Erythroblast (primary cell): ENCODE results near the gene RAB4B.

Experiments used
- GATA1 ChIP-seq: IDR thresholded peaks from 2 replicates; pipeline ENCODE4 v1.6.1; 2011; ENCODE audit warnings: low read depth, mild to moderate bottlenecking, control low read depth, low read length, moderate library complexity
- POLR2A ChIP-seq: IDR thresholded peaks from 2 replicates; pipeline ENCODE4 v1.6.1; 2011; ENCODE audit warnings: mild to moderate bottlenecking, low read length

GRCh38 chr19:40797963-40798682, 20.1 kb downstream of the RAB4B start:
- TF ChIP-seq POLR2A (peak; percentile 75), GATA1 (no peak)
